Measurements from ENCODE around the gene MSI2.

MSI2 gene

DNA sequence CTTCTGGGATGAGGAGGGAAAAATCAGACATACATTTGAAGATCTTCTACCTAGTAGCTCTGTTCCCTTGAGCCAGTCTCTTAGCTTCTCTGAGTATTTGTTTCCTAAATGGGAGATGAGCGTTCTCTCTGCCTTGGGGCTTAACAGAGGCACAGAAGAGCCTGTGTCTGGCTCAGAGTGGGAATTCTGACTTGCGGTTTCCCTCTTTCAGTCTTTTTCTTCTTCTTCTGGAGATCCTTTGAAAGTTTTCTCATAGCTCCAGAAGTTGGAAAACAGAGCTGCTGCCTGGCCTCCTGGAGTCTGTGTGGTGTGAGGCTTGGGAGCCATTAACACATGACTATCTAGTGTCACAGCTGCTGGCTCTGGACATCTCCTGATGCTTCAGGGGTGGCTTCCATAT lies 167.9 kb downstream of the MSI2 start:
- no peak for DNase-seq
- Histone ChIP-seq H3K9me3 (no peaks in the 10 kb centered on the region), H3K36me3 (no peaks in the 10 kb centered on the region; the same call in 1 of the 2 replicates), H3K27me3 (no peaks in the 10 kb centered on the region), H3K4me1 (peaks cover 23% of the 10 kb centered on the region), H3K4me3 (ENCODE audit: low read depth, low read length) (no peak overlapping the region)
- TF ChIP-seq, protein P1, sequence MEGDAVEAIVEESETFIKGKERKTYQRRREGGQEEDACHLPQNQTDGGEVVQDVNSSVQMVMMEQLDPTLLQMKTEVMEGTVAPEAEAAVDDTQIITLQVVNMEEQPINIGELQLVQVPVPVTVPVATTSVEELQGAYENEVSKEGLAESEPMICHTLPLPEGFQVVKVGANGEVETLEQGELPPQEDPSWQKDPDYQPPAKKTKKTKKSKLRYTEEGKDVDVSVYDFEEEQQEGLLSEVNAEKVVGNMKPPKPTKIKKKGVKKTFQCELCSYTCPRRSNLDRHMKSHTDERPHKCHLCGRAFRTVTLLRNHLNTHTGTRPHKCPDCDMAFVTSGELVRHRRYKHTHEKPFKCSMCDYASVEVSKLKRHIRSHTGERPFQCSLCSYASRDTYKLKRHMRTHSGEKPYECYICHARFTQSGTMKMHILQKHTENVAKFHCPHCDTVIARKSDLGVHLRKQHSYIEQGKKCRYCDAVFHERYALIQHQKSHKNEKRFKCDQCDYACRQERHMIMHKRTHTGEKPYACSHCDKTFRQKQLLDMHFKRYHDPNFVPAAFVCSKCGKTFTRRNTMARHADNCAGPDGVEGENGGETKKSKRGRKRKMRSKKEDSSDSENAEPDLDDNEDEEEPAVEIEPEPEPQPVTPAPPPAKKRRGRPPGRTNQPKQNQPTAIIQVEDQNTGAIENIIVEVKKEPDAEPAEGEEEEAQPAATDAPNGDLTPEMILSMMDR (IDR thresholded peaks at IDR 0.05; ENCODE audit: low read depth, low read length) = no peak

DNA sequence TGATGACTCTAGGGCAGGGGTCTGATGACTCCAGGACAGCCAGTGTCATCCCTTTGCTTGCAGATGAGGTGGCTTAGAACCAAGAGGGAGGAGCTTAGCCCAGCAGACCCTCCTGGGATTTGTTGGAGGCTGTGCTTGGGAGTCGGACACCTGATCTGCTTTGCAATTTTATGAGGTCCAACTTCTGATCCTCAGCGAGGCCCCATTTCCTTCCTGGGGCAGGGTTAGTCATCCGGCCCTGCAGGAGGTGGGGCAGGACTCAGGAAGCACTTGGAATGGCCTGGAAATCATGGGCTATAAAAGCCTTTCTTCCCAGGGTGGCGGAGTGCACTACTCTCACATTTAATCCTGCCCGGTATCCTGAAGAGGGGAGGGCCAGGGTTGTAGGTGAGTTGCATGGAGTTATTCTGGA lies 168.5 kb downstream of the MSI2 start:
- TF ChIP-seq, protein P1 (IDR thresholded peaks at IDR 0.05; ENCODE audit: low read depth, low read length) = no peak
- no peak for DNase-seq
- H3K27me3 ChIP-seq = no peaks in the 10 kb centered on the region
- peaks cover 20% of the 10 kb centered on the region for H3K4me1 ChIP-seq
- H3K4me3 ChIP-seq (ENCODE audit: low read depth, low read length) = no peak overlapping the region
- no peaks in the 10 kb centered on the region; the same call in 1 of the 2 replicates for H3K36me3 ChIP-seq
- H3K9me3 ChIP-seq = no peaks in the 10 kb centered on the region

DNA sequence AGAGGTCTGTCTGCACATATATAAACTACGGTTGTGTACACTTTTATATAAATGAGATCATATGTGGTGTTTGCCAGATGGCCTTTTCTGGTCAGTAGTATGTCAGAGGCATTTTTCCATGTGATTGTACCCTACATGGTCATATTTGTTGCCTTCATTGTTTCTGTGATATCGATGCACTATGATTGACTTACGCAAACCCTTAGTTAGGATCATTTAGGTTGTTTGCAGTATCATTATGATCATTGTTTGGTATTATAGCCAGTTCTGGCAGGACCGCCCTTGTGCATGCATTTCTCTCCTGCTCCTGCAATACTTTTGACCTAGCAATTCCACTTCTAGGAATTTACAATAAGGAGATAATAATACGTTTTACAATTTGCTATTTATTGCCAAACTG lies 169.1 kb downstream of the MSI2 start:
- Histone ChIP-seq H3K9me3 (no peaks in the 10 kb centered on the region), H3K4me1 (peaks cover 19% of the 10 kb centered on the region), H3K36me3 (no peaks in the 10 kb centered on the region; the same call in 1 of the 2 replicates), H3K27me3 (no peaks in the 10 kb centered on the region), H3K4me3 (ENCODE audit: low read depth, low read length) (no peak overlapping the region)
- TF ChIP-seq, protein P1 (IDR thresholded peaks at IDR 0.05; ENCODE audit: low read depth, low read length) = no peak
- DNase-seq = no peak

DNA sequence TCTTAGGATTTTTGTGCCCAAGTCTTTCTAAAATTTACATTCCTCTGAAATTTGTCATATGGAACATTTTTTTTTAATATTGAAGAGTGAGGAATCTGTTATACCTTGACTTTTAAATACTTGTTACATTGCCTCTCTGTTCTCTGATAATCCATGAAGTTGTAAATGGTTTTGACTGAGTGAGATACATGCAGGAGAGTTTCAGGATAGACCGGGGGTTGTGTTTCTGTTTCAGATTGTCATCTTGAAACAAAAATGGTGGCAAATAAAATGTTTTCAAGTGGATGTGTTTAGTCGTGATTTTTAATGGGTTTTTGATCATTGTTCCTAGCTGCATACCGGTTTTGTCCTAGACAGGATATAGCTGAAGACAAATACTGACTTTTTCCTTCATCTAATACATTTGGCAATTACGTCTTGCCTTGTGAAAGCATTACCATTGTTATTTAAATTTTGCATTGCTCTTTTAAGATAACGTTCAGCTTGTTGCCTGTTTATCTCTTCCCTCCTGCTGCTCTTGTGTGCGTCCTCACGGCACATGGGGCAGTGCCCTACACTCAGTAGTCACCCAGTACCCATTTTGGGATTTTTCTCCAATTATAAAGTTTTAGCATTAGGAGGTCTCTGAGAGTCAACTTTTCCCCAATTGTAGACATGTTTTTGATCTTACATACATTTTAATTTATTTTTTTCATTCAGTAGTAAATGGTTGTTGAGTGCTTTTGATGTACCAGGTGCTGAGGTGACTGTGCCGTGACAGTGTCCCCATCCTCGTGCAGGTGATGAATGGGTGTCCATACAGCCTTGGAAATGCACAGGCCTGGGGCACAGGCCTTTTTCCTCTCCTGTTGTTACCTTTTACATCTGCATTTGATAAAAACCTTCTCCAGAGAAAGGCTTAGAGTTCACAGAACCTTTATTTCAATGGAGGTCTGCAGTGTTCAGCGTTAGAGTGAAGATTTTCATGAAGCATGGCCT lies 169.9 kb downstream of the MSI2 start:
- H3K4me1 ChIP-seq = peaks cover 19% of the 10 kb centered on the region
- H3K27me3 ChIP-seq = no peaks in the 10 kb centered on the region
- no peak for DNase-seq
- TF ChIP-seq, protein P1 (IDR thresholded peaks at IDR 0.05; ENCODE audit: low read depth, low read length) = no peak
- H3K36me3 ChIP-seq = no peaks in the 10 kb centered on the region; the same call in 1 of the 2 replicates
- no peak overlapping the region for H3K4me3 ChIP-seq (ENCODE audit: low read depth, low read length)
- H3K9me3 ChIP-seq = no peaks in the 10 kb centered on the region

DNA sequence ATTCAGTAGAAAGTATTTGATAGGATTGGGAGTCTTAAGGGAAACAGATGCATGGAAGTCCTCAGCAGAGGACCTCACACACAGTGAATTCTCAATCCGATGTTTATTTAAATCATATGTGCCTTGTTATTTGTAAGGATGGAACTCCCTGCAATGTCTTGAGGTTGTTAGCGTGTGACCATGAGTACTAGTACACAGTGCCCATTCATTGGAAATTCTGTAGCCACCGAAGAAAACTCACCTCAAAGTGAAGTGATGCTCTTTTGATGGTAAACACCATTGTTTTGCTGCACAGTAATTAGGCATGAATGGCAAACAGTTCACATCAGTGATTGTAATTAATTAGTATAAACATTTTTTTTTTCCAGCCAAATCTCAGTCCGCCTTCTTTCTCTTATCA lies 173.6 kb downstream of the MSI2 start:
- Histone ChIP-seq H3K9me3 (no peaks in the 10 kb centered on the region), H3K36me3 (no peaks in the 10 kb centered on the region), H3K4me3 (ENCODE audit: low read depth, low read length) (no peak overlapping the region), H3K27me3 (no peaks in the 10 kb centered on the region), H3K4me1 (peaks cover 28% of the 10 kb centered on the region)
- DNase-seq = no peak
- TF ChIP-seq, protein P1 (IDR thresholded peaks at IDR 0.05; ENCODE audit: low read depth, low read length) = no peak

DNA sequence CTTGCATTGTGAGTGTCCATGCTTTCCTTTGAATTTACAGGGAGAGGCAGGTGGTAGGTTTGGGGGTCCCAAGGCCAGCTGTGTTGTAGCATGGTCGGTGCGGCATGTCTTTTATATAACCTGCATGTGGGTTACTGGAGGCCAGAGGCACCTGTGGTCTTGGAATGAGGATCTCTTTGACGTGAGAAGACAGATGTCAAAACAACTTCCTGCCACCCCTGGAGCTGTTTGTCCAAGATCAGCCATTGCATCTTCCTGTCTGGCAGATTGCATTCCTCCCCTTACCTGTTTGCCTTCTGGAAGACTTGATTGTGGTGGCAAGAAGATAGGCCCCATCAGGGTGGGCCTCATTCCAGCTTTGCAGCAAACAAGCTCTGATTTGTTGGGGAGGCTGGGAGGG lies 175.1 kb downstream of the MSI2 start:
- Histone ChIP-seq H3K27me3 (no peaks in the 10 kb centered on the region), H3K4me3 (ENCODE audit: low read depth, low read length) (no peak overlapping the region), H3K36me3 (no peaks in the 10 kb centered on the region), H3K9me3 (no peaks in the 10 kb centered on the region), H3K4me1 (peaks cover 25% of the 10 kb centered on the region)
- TF ChIP-seq, protein P1 (IDR thresholded peaks at IDR 0.05; ENCODE audit: low read depth, low read length) = no peak
- no peak for DNase-seq
